Mucosa of gallbladder (tissue), 1 donor: ENCODE measurements around the gene GH2. TPM values are rescaled to one million over a fixed set of nuclear protein-coding genes. Genes with fewer than 3 reads are reported as not detected.
A peak's percentile ranks its signal among the peaks of the same experiment; 100 is the strongest.
"Not testable (repeated sequence)": the region's sequence is repeated elsewhere in the genome, so short reads cannot be mapped to it uniquely, and the experiment has no call there.

ENCODE experiments used
- DNase-seq: peaks from one replicate; pipeline ENCODE4 v3.0.0-alpha.2; 2020; ENCODE audit warnings: low spot score
- total RNA-seq: library from RNA; stranded (reverse); gene quantifications from one replicate; pipeline ENCODE4 v1.2.1, GENCODE V29; 2021
- donor health status: DM: no; HTN: no; CAD: no.

GH2 gene
- not detected for total RNA-seq

GRCh38 chr17:63881935-63882601 is at the start of gene GH2:
Gene GH2, minus strand, starts transcription at chr17:63881944. Its CDS starts 143 bp downstream, at chr17:63881801.
- DNase-seq, result peak; percentile 36

- DNase-seq, result peak; percentile 53
Observed at GRCh38 chr17:63930951-63931575, 49.3 kb upstream of the GH2 start.

- DNase-seq, result peak; percentile 55
Observed at GRCh38 chr17:63929860-63930766, 48.4 kb upstream of the GH2 start.

GRCh38 chr17:63928966-63929695 is 47.4 kb upstream of the GH2 start:
- no peak for DNase-seq

- DNase-seq, result no peak
Observed at GRCh38 chr17:63928172-63928666, 46.5 kb upstream of the GH2 start.

- DNase-seq, result no peak
Observed at GRCh38 chr17:63927464-63928171, 45.9 kb upstream of the GH2 start.

- DNase-seq, result no peak
Observed at GRCh38 chr17:63926164-63926563, 44.4 kb upstream of the GH2 start.

- DNase-seq, result no peak
Observed at GRCh38 chr17:63925615-63926014, 43.9 kb upstream of the GH2 start.

- not testable (repeated sequence) for DNase-seq
Observed at GRCh38 chr17:63922402-63922801, 40.7 kb upstream of the GH2 start.

GRCh38 chr17:63920779-63921178 is 39.0 kb upstream of the GH2 start:
- DNase-seq, result not testable (repeated sequence)

GRCh38 chr17:63920050-63920449 is 38.3 kb upstream of the GH2 start:
- DNase-seq, result not testable (repeated sequence)

GRCh38 chr17:63919311-63919723 is 37.6 kb upstream of the GH2 start:
- DNase-seq, result peak; percentile 65

- not testable (repeated sequence) for DNase-seq
Observed at GRCh38 chr17:63918789-63919305, 37.1 kb upstream of the GH2 start, which contains the start of gene GH1. Gene GH1, minus strand, starts transcription at chr17:63918839. Its CDS starts 63 bp downstream, at chr17:63918776.

GRCh38 chr17:63918305-63918704 is 36.6 kb upstream of the GH2 start:
- no peak for DNase-seq

GRCh38 chr17:63917646-63918045 is 35.9 kb upstream of the GH2 start:
- DNase-seq, result no peak

GRCh38 chr17:63917206-63917605 is 35.5 kb upstream of the GH2 start:
- DNase-seq, result not testable (repeated sequence)

GRCh38 chr17:63916566-63917185 is 34.9 kb upstream of the GH2 start:
- DNase-seq, result no peak

- not testable (repeated sequence) for DNase-seq
Observed at GRCh38 chr17:63915753-63916152, 34.0 kb upstream of the GH2 start.

- DNase-seq, result no peak
Observed at GRCh38 chr17:63914471-63914870, 32.7 kb upstream of the GH2 start.

GRCh38 chr17:63911657-63912100 is 29.9 kb upstream of the GH2 start:
- no peak for DNase-seq
